Mesothelial cell of epicardium (in vitro differentiated cells): ENCODE data around the gene CALCOCO1. TPM values are rescaled to one million over a fixed set of nuclear protein-coding genes. Genes with fewer than 3 reads are reported as not detected.
A peak's percentile ranks its signal among the peaks of the same experiment; 100 is the strongest.
"Not testable (repeated sequence)": the region's sequence is repeated elsewhere in the genome, so short reads cannot be mapped to it uniquely, and the experiment has no call there.

Source experiments
- DNase-seq, 2 experiments: peaks; one replicate each; pipeline ENCODE4 v3.0.0; 2021; ENCODE audit warnings: low spot score in 2 of 2; ENCODE audit not compliant: unreplicated experiment in 2 of 2
- H3K27ac Mint-ChIP-seq: 2 replicates; pipeline ENCODE4 v1.8.0; 2021; ENCODE audit warnings: mixed read lengths
- H3K27me3 Mint-ChIP-seq: 2 replicates; pipeline ENCODE4 v1.8.0; 2021; ENCODE audit warnings: low read depth, mixed read lengths
- H3K36me3 Mint-ChIP-seq: 2 replicates; pipeline ENCODE4 v1.8.0; 2021; ENCODE audit warnings: mixed read lengths
- H3K4me1 Mint-ChIP-seq: 2 replicates; pipeline ENCODE4 v1.8.0; 2021; ENCODE audit warnings: mixed read lengths
- H3K4me3 Mint-ChIP-seq: 2 replicates; pipeline ENCODE4 v1.8.0; 2021; ENCODE audit warnings: mild to moderate bottlenecking, moderate library complexity, mixed read lengths
- H3K9me3 Mint-ChIP-seq: 2 replicates; pipeline ENCODE4 v1.8.0; 2021; ENCODE audit warnings: mixed read lengths
- total RNA-seq: library from RNA; stranded (reverse); gene quantifications from 3 replicates; pipeline ENCODE4 v1.2.1, GENCODE V29; 2021
- TF ChIP-seq, protein P1 (sequence below): fragments of 200-600 bp; sonication (generic); IDR thresholded peaks from one replicate; pipeline ENCODE4 v1.5.0; 2021; ENCODE audit warnings: antibody characterized with exemption; ENCODE audit not compliant: unreplicated experiment

CALCOCO1 gene
- total RNA-seq, 1 donor from 2014 or later: 130 TPM

DNA sequence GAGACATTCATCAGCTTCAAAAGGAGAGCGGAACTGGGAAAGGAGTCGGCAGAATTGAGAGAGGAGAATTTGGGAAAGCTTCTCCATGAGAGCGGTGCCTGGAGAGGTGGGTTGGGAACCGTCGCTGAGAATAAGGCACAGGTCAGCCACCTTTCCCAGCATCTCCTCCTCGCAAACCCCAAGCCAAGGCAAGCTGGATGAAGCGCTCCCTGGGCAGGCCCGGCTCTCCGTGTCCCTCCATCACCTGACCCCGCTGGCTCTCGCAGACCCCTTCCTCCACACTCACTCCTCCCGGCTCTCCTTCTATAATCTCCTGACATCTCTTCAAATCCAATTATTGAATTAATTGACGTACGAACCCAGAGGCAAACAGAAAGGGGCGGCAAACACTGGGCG is 32.5 kb downstream of the CALCOCO1 start:
- Mint-ChIP-seq H3K36me3 (no peaks in the 10 kb centered on the region), H3K27ac (peak overlapping the region; percentile 21), H3K4me1 (peaks cover 27% of the 10 kb centered on the region), H3K4me3 (peak overlapping the region; percentile 58), H3K27me3 (peaks cover 84% of the 10 kb centered on the region), H3K9me3 (peaks cover 4% of the 10 kb centered on the region)
- no peak for DNase-seq
- TF ChIP-seq, protein P1, sequence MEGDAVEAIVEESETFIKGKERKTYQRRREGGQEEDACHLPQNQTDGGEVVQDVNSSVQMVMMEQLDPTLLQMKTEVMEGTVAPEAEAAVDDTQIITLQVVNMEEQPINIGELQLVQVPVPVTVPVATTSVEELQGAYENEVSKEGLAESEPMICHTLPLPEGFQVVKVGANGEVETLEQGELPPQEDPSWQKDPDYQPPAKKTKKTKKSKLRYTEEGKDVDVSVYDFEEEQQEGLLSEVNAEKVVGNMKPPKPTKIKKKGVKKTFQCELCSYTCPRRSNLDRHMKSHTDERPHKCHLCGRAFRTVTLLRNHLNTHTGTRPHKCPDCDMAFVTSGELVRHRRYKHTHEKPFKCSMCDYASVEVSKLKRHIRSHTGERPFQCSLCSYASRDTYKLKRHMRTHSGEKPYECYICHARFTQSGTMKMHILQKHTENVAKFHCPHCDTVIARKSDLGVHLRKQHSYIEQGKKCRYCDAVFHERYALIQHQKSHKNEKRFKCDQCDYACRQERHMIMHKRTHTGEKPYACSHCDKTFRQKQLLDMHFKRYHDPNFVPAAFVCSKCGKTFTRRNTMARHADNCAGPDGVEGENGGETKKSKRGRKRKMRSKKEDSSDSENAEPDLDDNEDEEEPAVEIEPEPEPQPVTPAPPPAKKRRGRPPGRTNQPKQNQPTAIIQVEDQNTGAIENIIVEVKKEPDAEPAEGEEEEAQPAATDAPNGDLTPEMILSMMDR: no peak

DNA sequence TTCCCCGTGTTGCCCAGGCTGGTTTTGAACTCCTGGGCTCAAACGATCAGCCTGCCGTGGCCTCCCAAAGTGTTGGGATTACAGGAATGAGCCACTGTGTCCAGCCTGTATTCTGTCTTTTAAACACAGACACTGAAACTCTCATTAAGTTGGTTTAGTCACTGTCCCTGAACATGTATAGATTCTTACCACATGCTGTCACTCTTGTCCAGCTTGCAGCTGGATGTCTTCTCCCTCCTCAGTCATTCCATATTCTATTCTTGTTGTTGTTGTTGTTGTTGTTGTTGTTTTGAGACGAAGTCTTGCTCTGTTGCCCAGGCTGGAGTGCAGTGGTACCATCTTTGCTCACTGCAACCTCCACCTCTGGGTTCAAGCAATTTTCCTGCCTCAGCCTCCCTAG is 39.1 kb downstream of the CALCOCO1 start:
- DNase-seq: no peak
- Mint-ChIP-seq H3K27ac (no peak overlapping the region), H3K27me3 (peaks cover 35% of the 10 kb centered on the region), H3K9me3 (peaks cover 4% of the 10 kb centered on the region), H3K4me3 (no peak overlapping the region), H3K4me1 (peaks cover 13% of the 10 kb centered on the region), H3K36me3 (no peaks in the 10 kb centered on the region)
- TF ChIP-seq, protein P1: no peak

DNA sequence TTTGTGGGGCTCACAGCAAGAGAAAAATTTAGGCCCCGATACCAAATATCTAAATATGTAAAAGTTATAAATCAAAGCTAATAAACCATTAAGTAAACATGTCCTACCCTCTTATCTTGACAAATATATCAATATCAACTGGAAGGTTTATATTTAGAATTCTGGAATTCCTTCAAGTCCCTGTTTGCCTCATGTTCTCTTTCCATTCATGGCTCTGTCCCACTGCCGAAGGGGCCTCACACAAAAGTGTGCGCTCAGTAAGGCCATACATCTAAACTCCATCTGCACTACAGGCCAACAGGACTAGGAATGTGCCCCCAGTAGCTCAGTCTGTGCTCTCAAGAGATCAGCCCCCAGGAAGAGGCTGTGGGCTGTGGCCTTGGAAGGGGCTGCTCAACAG is 40.8 kb downstream of the CALCOCO1 start:
- TF ChIP-seq, protein P1: no peak
- Mint-ChIP-seq H3K4me1 (peaks cover 13% of the 10 kb centered on the region), H3K9me3 (peaks cover 3% of the 10 kb centered on the region), H3K4me3 (no peak overlapping the region), H3K36me3 (no peaks in the 10 kb centered on the region), H3K27ac (peak overlapping the region; percentile 67), H3K27me3 (peaks cover 25% of the 10 kb centered on the region)
- no peak for DNase-seq

DNA sequence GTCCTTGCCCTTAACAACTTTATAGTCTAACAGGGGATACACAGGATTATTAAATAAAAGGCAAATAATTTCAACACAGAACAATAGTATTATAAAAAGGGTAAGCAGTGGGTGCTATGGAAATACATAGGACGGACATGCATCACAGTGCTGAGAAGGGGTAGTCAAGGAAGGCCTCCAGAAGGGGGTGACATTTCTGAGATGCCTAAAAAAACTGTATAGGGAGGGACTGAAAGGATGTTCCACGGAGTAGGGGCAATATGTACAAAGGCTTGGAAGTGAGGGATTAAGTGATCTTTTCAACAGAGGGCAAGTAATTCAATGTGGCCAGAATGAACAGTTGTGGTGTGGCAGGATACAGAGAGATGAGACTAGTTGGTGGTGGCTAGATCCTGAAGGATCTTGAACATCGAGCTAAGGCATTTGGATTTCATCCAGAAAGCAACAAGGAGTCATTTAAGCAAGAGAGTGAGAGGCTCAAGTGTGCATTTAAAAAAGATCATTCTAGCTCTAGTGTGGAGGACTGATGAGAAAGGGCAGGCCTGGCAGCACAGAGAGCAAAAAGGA is 42.5 kb downstream of the CALCOCO1 start:
- Mint-ChIP-seq H3K27me3 (peaks cover 11% of the 10 kb centered on the region), H3K9me3 (peaks cover 3% of the 10 kb centered on the region), H3K4me3 (no peak overlapping the region), H3K4me1 (peaks cover 13% of the 10 kb centered on the region), H3K36me3 (no peaks in the 10 kb centered on the region), H3K27ac (no peak overlapping the region)
- DNase-seq: no peak
- TF ChIP-seq, protein P1: no peak

DNA sequence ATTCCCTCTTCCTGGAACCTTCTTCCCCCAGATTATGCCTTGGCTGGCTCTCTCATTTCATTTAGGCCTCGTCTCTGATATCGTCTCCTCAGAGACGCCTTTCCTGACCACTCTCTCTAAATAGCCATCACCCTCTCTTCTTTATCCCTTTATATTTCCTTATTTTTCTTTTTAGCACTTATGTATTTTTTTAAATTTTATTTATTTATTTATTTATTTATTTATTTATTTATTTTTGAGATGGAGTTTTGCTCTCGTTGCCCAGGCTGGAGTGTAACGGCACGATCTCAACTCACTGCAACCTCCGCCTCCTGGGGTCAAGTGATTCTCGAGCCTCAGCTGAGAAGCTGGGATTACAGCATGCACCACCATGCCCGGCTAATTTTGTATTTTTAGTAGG is 43.3 kb downstream of the CALCOCO1 start:
- Mint-ChIP-seq H3K4me1 (peaks cover 15% of the 10 kb centered on the region), H3K9me3 (peaks cover 3% of the 10 kb centered on the region), H3K27me3 (peaks cover 6% of the 10 kb centered on the region), H3K4me3 (no peak overlapping the region), H3K27ac (no peak overlapping the region), H3K36me3 (no peaks in the 10 kb centered on the region)
- DNase-seq: no peak
- TF ChIP-seq, protein P1: no peak

DNA sequence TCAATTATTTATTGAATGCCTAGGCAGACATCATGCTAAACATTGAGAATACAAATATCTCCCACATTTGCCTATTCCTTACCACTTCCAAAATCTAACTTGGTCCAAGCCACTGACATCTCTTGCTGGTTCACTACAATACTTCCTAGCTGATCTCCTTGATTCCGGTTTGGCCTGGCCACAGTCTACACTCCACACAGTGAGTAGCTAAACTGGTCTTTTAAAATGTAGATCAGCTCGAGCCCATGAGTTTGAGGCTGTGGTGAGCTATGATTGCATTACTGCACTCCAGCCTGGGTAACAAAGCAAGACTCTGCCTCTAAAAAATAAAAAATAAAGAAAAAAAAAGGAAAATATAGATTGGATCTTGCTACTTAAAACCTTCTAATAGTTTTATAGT is 43.8 kb downstream of the CALCOCO1 start:
- Mint-ChIP-seq H3K4me3 (no peak overlapping the region), H3K27me3 (peaks cover 3% of the 10 kb centered on the region), H3K4me1 (peaks cover 20% of the 10 kb centered on the region), H3K9me3 (peaks cover 3% of the 10 kb centered on the region), H3K36me3 (no peaks in the 10 kb centered on the region), H3K27ac (no peak overlapping the region)
- TF ChIP-seq, protein P1: no peak
- DNase-seq: no peak

DNA sequence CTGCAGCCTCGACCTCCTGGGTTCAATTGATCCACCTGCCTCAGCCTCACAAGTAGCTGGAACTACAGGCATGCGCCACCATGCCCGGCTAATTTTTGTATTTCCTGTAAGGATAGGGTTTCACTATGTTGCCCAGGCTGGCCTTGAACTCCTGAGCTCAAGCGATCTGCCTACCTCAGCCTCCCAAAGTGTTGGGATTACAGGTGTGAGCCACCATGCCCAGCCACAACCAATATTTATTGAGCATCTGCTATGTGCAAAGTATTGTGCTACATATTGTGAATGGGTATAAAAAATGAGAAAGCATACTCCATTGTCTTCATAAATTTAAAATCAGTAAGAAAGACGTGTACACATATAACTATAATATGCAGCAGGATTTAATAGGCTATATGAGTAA is 47.2 kb downstream of the CALCOCO1 start:
- not testable (repeated sequence) for H3K4me3 Mint-ChIP-seq, H3K9me3 Mint-ChIP-seq, H3K27ac Mint-ChIP-seq, H3K36me3 Mint-ChIP-seq, H3K27me3 Mint-ChIP-seq, DNase-seq
- H3K4me1 Mint-ChIP-seq: peaks cover 34% of the 10 kb centered on the region
